GM23338 (cell line): Measurements from ENCODE around the gene UST. TPM values are rescaled to one million over a fixed set of nuclear protein-coding genes. Genes with fewer than 3 reads are reported as not detected.

Source experiments
- ATAC-seq: fragments of 200-7000 bp; cut with Tn5 transposase; 3 replicates; pipeline ENCODE4 v1.9.1; 2020
- DNase-seq: peaks from one replicate; pipeline ENCODE4 v3.0.0-alpha.2; 2015; ENCODE audit warnings: low spot score
- H2AFZ ChIP-seq: fragments of 200-600 bp; sonication (generic); 2 replicates; pipeline ENCODE4 v1.8.0; 2016; ENCODE audit warnings: antibody characterized with exemption, mild to moderate bottlenecking, moderate library complexity
- H3F3A ChIP-seq: fragments of 200-600 bp; sonication (generic); replicated peaks from 2 replicates; pipeline ENCODE4 v1.8.0; 2017; ENCODE audit warnings: antibody characterized with exemption, mixed run types, low read depth
- H3K27ac ChIP-seq: fragments of 200-600 bp; sonication (generic); 2 replicates; pipeline ENCODE4 v1.6.1; 2016; ENCODE audit warnings: low read depth
- H3K27me3 ChIP-seq: fragments of 200-600 bp; sonication (generic); 2 replicates; pipeline ENCODE4 v1.8.0; 2016; ENCODE audit warnings: mild to moderate bottlenecking, mixed run types, moderate library complexity; ENCODE audit not compliant: insufficient read depth
- H3K36me3 ChIP-seq: fragments of 200-600 bp; sonication (generic); 2 replicates; pipeline ENCODE4 v1.8.0; 2016; ENCODE audit warnings: mild to moderate bottlenecking; ENCODE audit not compliant: insufficient read depth
- H3K4me1 ChIP-seq: fragments of 200-600 bp; sonication (generic); 2 replicates; pipeline ENCODE4 v1.8.0; 2016; ENCODE audit warnings: mild to moderate bottlenecking, moderate library complexity; ENCODE audit not compliant: insufficient read depth
- H3K4me2 ChIP-seq: fragments of 200-600 bp; sonication (generic); 2 replicates; pipeline ENCODE4 v1.7.1; 2017; ENCODE audit warnings: mixed run types
- H3K4me3 ChIP-seq: fragments of 200-600 bp; sonication (generic); 2 replicates; pipeline ENCODE4 v1.6.1; 2016; ENCODE audit warnings: mixed run types
- H3K79me2 ChIP-seq: fragments of 200-600 bp; sonication (generic); replicated peaks from 2 replicates; pipeline ENCODE4 v1.8.0; 2017; ENCODE audit warnings: mild to moderate bottlenecking; ENCODE audit not compliant: insufficient read depth
- H3K9me2 ChIP-seq: fragments of 200-600 bp; sonication (generic); 2 replicates; pipeline ENCODE4 v1.8.0; 2017; ENCODE audit not compliant: insufficient read depth
- H4K20me1 ChIP-seq: fragments of 200-600 bp; sonication (generic); replicated peaks from 2 replicates; pipeline ENCODE4 v1.8.0; 2017; ENCODE audit warnings: mild to moderate bottlenecking; ENCODE audit not compliant: insufficient read depth
- H3K27ac Mint-ChIP-seq: 2 replicates; pipeline ENCODE4 v1.8.0; 2020; ENCODE audit warnings: inconsistent platforms, mild to moderate bottlenecking, moderate library complexity, mixed read lengths
- H3K27me3 Mint-ChIP-seq: 3 replicates; pipeline ENCODE4 v1.8.0; 2022; ENCODE audit warnings: low read depth, mild to moderate bottlenecking, moderate library complexity, mixed read lengths, inconsistent platforms; ENCODE audit not compliant: insufficient read depth, poor library complexity
- H3K36me3 Mint-ChIP-seq: 3 replicates; pipeline ENCODE4 v1.8.0; 2021; ENCODE audit warnings: low read depth, mild to moderate bottlenecking, inconsistent platforms, moderate library complexity, mixed read lengths
- H3K4me1 Mint-ChIP-seq: 3 replicates; pipeline ENCODE4 v1.8.0; 2020; ENCODE audit warnings: mild to moderate bottlenecking, inconsistent platforms, mixed read lengths
- H3K4me3 Mint-ChIP-seq: 3 replicates; pipeline ENCODE4 v1.8.0; 2021; ENCODE audit warnings: moderate library complexity, mild to moderate bottlenecking, inconsistent platforms, mixed read lengths
- H3K9me3 Mint-ChIP-seq: 3 replicates; pipeline ENCODE4 v1.8.0; 2020; ENCODE audit warnings: moderate library complexity, mild to moderate bottlenecking, inconsistent platforms, mixed read lengths
- CREB1 ChIP-seq: fragments of 250-450 bp; sonication (Bioruptor Pico); IDR thresholded peaks from 2 replicates; pipeline ENCODE4 v1.5.0; 2020; ENCODE audit warnings: low read depth, mild to moderate bottlenecking, moderate library complexity
- EZH2 ChIP-seq: fragments of 200-600 bp; sonication (generic); IDR thresholded peaks from one replicate; pipeline ENCODE4 v1.8.0; 2017; ENCODE audit warnings: antibody characterized with exemption, mild to moderate bottlenecking, low read depth; ENCODE audit not compliant: unreplicated experiment
- EZH2phosphoT487 ChIP-seq: fragments of 200-600 bp; sonication (generic); IDR thresholded peaks from one replicate; pipeline ENCODE4 v1.8.1; 2018; ENCODE audit warnings: antibody characterized with exemption; ENCODE audit not compliant: unreplicated experiment
- JUNB ChIP-seq: IDR thresholded peaks from one replicate; pipeline ENCODE4 v1.6.1; 2016; ENCODE audit warnings: antibody characterized with exemption; ENCODE audit not compliant: unreplicated experiment
- POLR2AphosphoS5 ChIP-seq: IDR thresholded peaks from 2 replicates; pipeline ENCODE4 v1.6.1; 2016; ENCODE audit warnings: antibody characterized with exemption, low read depth
- STAT1 ChIP-seq: IDR thresholded peaks from one replicate; pipeline ENCODE4 v1.6.1; 2016; ENCODE audit warnings: antibody characterized with exemption; ENCODE audit not compliant: unreplicated experiment
- ZNF462 ChIP-seq: fragments of 250-450 bp; sonication (Bioruptor Pico); IDR thresholded peaks from 2 replicates; pipeline ENCODE4 v1.5.0; 2020; ENCODE audit warnings: mild to moderate bottlenecking, moderate library complexity
- long read RNA-seq: library from polyadenylated mRNA; unstranded; transcript quantifications from one replicate; pipeline ENCODE4 v2.0.0, GENCODE V29; 2020; ENCODE audit not compliant: unreplicated experiment
- polyA plus RNA-seq: library from polyadenylated mRNA; unstranded; fragments of >200 nt; fragmentation: Nextera tagmentation; extraction: Ambion mirVana; gene quantifications from 2 replicates; pipeline ENCODE4 v1.2.1, GENCODE V29; 2016
- total RNA-seq: library from RNA; depleted of rRNA; stranded (reverse); fragments of >200 nt; shearing (Covaris generic); gene quantifications from 2 replicates; pipeline ENCODE4 v1.2.3, GENCODE V29; 2014; rRNA removed
- TF ChIP-seq, protein P1 (sequence below): IDR thresholded peaks from 2 replicates; pipeline ENCODE4 v1.6.1; 2016; ENCODE audit warnings: antibody characterized with exemption
- TF ChIP-seq, protein P2 (sequence below), 2 experiments: fragments of 200-600 bp in 1 of 2; sonication (generic) in 1 of 2; conservative IDR thresholded peaks; 2 replicates each; pipeline versions ENCODE4 v1.5.1 to v1.6.1; 2016 to 2017; ENCODE audit warnings: antibody characterized with exemption in 2 of 2, low read depth in 2 of 2, mild to moderate bottlenecking in 2 of 2, moderate library complexity in 1 of 2

The UST gene
- total RNA-seq: 32.3 and 33.0 TPM in 2 replicates
- polyA plus RNA-seq: 12.6 TPM in 2 replicates
- long read RNA-seq, full-length matches to known transcripts: 2 of 4 reads
- long read RNA-seq, partial matches to known transcripts: 0 of 4 reads
- long read RNA-seq, other reads (novel, unspliced or antisense): 2 of 4 reads

DNA sequence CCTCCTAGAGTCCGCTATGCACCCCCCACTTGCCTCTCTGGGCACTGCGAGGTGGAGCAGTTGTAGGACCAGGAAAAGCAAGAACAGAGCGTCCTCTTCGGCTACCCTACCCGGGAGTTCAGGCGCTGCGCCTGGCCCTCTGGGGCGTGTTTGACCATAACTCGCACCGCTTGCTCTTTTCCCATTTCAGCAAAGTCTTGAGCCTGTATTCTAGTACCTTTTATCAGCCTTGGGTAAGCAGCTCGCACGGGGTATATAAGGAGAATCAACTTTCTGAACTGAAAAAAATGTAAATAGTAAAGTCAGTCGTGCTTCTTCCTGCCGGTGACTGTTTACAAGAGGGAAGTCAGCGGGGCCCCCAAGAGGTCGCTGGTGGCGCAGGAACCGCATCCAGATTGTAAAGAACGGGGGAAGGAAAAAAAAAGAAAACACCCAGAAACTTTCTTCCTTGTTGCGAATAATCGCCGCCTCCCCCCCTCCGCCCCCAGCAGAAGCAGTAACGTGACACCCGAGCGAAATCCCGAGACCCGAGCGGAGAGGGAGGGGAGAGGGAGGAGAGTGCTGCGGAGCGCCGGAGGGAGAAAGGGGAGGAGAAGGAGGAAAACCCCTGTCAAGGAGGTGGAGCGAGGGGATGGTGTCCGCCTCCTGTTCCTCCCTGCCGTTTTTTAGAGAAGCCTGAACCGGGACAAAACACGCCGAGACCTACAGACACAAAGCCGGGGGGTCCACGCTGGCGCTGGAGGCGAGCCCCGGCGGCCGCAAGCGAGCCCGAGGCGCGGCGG, at the start of gene UST:
Gene UST, plus strand, starts transcription at position 668 of the 782 bp plus-strand sequence. CDS start 401 bp downstream, outside the sequence.
- Mint-ChIP-seq H3K4me3 (peak within 1 kb of the TSS; percentile 94), H3K36me3 (peaks cover 12% of the 10 kb centered on the region), H3K9me3 (no peaks in the 10 kb centered on the region), H3K27me3 (peaks cover 11% of the 10 kb centered on the region), H3K27ac (peak within 1 kb of the TSS; percentile 60), H3K4me1 (peaks cover 54% of the 10 kb centered on the region)
- Histone ChIP-seq H3K4me1 (peaks cover 35% of the 10 kb centered on the region), H4K20me1 (peaks cover 28% of the 10 kb centered on the region), H3K36me3 (no peaks in the 10 kb centered on the region; the same call in 1 of the 2 replicates), H3F3A (no peaks in the 10 kb centered on the region), H2AFZ (peak within 1 kb of the TSS; percentile 91), H3K27me3 (peaks cover 12% of the 10 kb centered on the region; the same call in 1 of the 2 replicates), H3K4me2 (peak within 1 kb of the TSS; percentile 79), H3K79me2 (peaks cover 39% of the 10 kb centered on the region), H3K9me2 (no peaks in the 10 kb centered on the region), H3K4me3 (peak within 1 kb of the TSS; percentile 68), H3K27ac (peak within 1 kb of the TSS; percentile 94)
- ATAC-seq (peak; percentile 73), DNase-seq (peak; percentile 94)
- TF ChIP-seq EZH2 (no peak), POLR2AphosphoS5 (peak; percentile 75), CREB1 (CRISPR knock-in tag) (0 out of 2 replicates have a peak, but pooled peaks have one; percentile 25), STAT1 (no peak), JUNB (no peak), EZH2phosphoT487 (no peak), ZNF462 (CRISPR knock-in tag) (no peak)
- TF ChIP-seq, protein P1, sequence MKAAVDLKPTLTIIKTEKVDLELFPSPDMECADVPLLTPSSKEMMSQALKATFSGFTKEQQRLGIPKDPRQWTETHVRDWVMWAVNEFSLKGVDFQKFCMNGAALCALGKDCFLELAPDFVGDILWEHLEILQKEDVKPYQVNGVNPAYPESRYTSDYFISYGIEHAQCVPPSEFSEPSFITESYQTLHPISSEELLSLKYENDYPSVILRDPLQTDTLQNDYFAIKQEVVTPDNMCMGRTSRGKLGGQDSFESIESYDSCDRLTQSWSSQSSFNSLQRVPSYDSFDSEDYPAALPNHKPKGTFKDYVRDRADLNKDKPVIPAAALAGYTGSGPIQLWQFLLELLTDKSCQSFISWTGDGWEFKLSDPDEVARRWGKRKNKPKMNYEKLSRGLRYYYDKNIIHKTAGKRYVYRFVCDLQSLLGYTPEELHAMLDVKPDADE: no peak
- TF ChIP-seq, protein P2, sequence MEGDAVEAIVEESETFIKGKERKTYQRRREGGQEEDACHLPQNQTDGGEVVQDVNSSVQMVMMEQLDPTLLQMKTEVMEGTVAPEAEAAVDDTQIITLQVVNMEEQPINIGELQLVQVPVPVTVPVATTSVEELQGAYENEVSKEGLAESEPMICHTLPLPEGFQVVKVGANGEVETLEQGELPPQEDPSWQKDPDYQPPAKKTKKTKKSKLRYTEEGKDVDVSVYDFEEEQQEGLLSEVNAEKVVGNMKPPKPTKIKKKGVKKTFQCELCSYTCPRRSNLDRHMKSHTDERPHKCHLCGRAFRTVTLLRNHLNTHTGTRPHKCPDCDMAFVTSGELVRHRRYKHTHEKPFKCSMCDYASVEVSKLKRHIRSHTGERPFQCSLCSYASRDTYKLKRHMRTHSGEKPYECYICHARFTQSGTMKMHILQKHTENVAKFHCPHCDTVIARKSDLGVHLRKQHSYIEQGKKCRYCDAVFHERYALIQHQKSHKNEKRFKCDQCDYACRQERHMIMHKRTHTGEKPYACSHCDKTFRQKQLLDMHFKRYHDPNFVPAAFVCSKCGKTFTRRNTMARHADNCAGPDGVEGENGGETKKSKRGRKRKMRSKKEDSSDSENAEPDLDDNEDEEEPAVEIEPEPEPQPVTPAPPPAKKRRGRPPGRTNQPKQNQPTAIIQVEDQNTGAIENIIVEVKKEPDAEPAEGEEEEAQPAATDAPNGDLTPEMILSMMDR (conservative IDR thresholded peaks at IDR 0.05; ENCODE audit: low read depth in 2 of 2): peak; percentile 53 to 61
